GM18519 (cell line): ENCODE results near the gene MEPCE.
"Not testable (repeated sequence)": the region's sequence is repeated elsewhere in the genome, so short reads cannot be mapped to it uniquely, and the experiment has no call there.

Source experiments
- ATAC-seq: cut with Tn5 transposase; IDR thresholded peaks from one replicate; pipeline ENCODE4 v1.9.1; 2021; ENCODE audit warnings: mild to moderate bottlenecking, moderate library complexity; ENCODE audit not compliant: unreplicated experiment, low FRiP score

MEPCE gene, protein sequence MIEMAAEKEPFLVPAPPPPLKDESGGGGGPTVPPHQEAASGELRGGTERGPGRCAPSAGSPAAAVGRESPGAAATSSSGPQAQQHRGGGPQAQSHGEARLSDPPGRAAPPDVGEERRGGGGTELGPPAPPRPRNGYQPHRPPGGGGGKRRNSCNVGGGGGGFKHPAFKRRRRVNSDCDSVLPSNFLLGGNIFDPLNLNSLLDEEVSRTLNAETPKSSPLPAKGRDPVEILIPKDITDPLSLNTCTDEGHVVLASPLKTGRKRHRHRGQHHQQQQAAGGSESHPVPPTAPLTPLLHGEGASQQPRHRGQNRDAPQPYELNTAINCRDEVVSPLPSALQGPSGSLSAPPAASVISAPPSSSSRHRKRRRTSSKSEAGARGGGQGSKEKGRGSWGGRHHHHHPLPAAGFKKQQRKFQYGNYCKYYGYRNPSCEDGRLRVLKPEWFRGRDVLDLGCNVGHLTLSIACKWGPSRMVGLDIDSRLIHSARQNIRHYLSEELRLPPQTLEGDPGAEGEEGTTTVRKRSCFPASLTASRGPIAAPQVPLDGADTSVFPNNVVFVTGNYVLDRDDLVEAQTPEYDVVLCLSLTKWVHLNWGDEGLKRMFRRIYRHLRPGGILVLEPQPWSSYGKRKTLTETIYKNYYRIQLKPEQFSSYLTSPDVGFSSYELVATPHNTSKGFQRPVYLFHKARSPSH

DNA sequence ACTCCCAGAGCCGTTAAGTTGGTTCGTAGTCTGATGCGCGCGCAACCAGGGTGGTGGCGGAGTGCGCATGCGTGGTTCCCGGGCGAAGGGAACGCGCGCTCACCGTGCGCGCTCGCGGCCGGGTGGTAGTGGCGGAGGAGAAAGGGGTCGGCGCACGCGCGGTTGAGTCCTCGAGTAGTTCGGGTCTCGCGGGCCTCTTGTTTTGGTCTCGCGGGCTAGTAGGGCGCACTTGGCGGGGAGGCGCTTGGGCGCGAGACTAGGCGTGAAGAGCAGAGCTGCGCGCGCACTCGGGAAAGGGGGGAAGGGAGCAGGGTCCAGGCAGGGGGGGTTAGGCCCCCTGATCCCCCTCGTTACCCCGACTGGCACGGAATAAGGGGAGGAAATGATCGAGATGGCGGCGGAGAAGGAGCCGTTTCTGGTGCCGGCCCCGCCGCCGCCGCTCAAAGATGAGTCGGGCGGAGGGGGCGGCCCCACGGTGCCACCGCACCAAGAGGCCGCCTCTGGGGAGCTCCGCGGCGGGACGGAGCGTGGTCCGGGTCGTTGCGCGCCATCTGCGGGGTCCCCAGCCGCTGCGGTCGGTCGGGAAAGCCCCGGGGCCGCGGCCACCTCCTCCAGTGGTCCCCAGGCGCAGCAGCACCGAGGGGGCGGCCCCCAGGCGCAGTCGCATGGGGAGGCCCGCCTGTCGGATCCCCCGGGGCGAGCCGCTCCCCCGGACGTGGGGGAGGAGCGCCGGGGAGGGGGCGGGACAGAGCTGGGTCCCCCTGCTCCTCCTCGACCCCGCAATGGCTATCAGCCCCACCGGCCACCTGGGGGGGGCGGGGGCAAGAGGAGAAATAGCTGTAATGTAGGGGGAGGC lies at the start of gene MEPCE:
Gene MEPCE (plus strand): TSS at position 195 of the 856 bp plus-strand sequence. CDS start 188 bp downstream, at position 383.
- peak; percentile 22 for ATAC-seq

DNA sequence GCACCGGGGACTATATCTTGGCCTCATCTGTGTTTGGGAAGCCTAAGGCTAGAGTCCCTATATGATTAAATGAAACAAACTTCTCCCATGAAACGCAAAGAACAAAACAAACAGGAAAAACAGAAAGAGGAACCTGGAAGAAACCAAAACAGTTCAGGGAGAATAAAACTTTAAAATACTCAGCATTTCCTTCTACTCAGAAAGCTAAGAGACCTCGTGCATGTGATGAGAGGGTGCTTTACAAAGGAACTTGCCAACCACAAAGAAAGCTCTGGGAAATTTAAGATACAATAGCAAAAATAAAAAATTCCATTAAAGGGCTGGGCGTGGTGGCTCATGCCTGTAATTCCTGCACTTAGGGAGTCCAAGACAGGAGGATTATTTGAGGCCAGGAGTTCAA lies 49.4 kb upstream of the MEPCE start:
- no peak for ATAC-seq

DNA sequence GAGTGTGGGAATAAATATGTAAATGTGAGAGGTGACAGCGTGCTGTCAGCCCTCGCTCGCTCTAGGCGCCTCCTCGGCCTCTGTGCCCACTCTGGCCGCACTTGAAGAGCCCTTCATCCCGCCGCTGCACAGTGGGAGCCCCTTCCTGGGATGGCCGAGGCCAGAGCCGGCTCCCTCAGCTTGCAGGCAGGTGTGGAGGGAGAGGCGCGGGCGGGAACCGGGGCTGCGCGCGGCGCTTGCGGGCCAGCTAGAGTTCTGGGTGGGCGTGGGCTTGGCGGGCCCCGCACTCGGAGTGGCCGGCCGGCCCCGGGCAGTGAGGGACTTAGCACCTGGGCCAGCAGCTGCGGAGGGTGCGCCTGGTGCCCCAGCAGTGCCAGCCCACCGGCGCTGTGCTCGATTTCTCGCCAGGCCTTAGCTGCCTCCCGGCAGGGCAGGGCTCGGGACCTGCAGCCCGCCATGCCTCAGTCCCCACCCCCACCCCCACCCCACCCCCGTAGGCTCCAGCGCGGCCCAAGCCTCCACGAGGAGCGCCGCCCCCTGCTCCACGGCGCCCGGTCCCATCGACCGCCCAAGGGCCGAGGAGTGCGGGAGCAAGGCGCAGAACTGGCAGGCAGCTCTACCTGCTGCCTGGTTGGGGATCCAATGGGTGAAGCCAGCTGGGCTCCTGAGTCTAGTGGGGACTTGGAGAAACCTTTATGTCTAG lies 47.9 kb upstream of the MEPCE start:
- not testable (repeated sequence) for ATAC-seq

DNA sequence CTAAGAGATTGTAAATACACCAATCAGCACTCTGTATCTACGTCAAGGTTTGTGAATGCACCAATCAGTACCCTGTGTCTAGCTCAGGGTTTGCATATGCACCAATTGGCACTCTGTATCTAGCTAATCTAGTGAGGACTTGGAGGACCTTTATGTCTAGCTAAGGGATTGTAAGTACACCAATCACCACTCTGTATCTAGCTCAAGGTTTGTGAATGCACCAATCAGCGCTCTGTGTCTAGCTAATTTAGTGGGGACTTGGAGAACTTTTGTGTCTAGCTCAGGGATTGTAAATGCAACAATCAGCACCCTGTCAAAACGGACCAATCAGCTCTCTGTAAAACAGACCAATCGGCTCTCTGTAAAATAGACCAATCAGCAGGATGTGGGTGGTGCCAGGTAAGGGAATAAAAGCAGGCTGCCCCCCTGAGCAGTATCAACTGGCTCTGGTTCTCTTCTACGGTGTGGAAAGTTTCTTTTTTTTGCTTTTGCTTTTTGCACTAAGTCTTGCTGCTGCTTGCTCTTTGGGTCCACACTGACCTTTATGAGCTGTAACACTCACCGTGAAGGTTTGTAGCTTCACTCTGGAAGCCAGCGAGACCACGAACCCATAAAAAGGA lies 47.3 kb upstream of the MEPCE start:
- not testable (repeated sequence) for ATAC-seq

DNA sequence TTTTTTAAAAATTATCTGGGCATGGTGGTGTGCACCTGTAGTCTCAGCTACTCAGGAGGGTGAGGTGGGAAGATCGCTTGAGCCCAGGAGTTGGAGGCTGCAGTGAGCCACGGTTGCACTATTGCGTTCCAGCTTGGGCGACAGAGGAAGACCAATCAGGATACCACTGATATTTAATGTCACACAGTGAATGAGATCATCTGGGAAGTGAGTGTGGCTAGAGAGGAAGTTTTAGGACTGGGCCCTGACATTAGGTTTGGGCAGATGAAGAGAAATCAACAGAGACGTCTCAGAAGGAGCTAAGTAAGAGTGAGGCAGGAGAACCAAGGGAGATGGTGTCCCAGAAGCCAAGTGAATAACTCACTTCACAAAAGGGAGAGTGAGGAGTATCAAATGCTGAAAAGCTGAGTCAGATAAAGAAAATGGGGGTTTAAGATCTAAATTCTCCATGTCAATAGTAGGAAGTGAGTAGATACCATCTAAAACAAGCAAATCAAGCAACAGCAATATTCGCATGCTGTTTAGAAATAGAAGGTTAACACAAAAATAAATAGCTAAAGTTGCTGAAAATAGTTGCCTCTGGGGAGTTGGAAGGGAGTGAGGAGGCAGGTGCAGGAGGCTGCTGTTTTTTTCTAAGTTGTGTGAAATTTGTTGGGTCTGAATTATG lies 44.9 kb upstream of the MEPCE start:
- ATAC-seq: no peak

DNA sequence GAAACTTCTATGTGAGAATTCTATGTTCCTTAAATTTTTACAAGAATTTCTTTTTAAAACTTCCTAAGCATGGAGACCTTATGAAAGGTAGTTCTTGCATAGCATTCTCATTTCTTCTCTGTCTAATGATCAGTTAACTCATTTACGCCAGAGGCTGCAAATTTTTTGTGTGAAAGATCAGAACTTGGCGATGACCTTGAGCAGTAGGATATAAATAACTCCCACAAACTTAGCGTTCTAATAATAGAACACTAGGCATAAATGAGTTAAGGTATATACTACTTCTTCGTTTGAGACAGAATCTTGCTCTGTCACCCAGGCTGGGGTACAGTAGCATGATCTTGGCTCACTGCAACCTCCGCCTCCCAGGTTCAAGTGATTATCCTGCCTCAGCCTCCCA lies 42.7 kb upstream of the MEPCE start:
- ATAC-seq: no peak

DNA sequence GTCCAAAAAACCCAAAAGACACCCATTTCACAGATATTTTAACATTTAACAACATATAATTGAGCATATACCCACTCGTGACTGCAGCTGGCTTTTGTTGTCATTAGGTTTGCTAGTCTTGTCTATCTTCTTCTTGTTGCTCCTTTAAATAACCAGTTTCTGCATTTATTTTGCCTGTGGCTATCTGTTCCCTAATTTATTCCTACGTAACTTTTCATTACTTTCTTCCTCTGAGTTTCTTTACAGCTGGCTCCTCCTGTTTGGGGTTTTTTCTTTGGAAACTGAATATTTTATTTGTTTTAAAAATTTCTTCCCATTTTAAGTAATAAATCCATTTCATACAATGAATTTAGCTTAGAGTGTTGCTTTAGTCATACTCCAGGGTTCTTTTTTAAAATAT lies 41.9 kb upstream of the MEPCE start:
- no peak for ATAC-seq

DNA sequence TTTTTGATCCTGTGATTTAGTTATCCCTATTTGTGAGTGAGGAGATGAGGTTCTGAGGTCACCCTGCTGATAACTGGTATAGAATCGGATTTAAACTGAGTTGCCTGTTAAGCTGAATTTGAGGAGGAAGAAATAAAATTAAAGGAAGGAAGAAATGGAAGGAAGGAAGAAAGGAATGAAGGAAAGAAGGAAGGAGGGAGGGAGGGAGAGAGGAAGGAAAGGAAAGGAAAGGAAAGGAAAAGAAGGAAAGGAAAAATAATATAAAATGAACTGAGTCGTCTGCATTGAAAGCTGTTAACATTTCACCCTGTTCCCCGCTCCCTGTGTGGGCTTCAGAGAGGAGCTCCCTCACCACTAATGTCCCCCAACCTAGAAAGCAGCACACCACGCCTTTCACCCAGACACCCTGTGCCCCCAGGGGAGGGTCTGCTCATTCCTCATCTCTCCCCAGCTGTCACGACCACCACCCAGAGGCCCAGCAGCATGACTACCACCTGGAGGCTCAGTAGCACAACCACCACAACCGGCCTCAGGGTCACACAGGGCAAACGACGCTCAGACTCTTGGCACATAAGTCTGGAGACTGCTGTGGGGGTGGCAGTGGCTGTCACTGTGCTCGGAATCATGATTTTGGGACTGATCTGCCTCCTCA lies 40.1 kb upstream of the MEPCE start:
- no peak for ATAC-seq

DNA sequence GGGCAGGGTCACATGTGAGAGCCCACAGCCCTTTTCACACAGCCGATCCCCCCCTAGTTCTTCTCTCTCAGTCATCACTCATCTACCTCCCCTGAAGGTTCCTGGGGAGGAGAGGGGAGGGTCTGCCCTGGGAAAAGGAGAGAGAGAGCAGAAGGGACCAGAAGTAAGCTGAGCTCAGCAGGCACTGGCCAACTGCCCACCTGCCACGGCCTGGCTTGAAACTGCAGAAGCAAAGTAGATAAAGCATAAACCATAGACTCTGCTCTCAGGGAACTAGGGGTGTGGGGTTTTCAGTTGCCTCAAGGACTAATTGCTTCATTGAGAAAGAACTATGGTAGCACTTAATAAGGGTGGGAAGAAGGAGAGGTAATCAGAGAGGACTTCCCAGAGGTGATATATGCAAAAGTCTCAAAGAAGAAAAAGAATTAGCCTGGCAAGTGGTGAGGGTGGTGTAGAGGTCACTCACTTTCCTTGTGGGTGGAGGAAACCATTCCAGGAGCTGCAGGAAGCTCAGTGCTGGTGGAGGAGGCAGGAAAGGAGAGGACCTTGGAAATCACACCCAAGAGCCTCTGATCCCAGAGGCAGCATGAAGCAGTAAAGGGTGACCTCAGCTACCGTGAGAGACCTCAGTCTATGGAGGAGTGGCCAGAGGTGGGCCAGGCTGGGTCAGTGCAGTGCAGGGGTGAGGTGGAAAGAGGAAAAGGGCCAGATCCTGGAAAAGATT lies 39.2 kb upstream of the MEPCE start:
- ATAC-seq: no peak

DNA sequence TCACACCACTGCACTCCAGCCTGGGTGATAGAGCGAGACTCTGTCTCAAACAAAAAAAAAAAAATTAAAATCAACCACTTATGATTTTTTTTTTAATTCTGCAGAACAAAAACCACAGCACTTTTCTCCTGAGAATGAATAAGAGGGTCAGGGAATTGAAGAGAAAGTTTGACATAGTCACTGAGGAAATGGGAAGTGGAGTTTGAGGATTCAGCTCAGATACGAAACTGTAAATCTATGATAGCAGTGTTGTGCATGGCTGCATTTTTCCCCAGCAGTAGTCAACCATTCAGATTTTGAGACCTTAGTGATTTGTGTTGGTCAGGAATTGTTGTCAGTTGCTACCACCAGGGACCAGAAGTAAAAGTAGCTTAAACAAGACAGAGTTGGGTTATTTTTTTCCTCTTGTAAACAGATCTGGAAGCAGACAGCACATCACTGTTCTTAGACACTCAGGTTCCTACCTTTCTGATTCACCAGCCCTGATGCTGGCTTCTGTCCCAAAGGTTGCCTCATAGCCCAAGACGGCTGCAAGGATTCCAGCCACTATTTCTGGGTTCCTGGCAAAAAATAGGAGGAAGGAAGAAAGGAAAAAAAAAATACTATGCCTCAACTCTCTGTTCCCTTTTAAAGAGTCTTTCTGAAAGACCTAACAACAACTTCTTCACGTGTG lies 36.3 kb upstream of the MEPCE start:
- ATAC-seq: no peak

DNA sequence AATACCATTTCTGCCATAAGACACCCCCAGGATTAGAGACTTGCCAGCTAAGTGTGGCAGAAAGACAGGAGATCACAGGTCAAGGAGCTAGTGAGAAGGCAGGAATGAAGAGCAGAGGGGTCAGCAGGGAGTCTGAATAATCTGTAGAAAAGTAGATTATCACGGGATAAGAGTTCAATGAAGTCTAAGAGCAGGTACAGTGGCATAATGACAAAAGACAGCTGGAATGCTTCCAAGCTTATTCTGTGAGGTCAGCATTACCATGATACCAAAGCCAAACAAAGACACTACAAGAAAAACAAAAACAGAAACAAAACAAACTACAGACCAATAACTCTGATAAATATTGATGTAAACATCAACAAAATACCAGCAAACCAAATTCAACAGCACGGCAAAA lies 35.6 kb upstream of the MEPCE start:
- ATAC-seq: no peak

DNA sequence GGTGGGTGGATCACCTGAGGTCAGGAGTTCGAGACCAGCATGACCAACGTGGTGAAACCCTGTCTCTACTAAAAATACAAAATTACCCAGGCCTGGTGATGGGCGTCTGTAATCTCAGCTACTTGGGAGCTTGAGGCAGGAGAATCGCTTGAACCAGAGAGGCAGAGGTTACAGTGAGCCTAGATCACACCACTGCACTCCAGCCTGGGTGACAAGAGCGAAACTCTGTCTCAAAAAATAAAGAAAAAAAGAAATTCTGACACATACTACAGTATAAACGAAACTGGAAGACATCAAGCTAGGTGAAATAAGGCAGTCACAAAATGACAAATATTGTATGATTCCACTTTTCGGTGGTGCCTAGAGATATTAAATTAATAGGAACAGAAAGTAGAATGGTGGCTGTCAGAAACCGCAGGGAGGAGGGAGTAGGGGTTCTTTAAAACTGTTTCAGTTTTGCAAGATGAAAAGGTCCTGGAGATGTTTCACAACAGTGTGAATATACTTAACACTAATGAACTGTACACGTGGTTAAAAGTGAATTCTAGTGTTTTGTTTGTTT lies 33.1 kb upstream of the MEPCE start:
- peak; percentile 89 for ATAC-seq

DNA sequence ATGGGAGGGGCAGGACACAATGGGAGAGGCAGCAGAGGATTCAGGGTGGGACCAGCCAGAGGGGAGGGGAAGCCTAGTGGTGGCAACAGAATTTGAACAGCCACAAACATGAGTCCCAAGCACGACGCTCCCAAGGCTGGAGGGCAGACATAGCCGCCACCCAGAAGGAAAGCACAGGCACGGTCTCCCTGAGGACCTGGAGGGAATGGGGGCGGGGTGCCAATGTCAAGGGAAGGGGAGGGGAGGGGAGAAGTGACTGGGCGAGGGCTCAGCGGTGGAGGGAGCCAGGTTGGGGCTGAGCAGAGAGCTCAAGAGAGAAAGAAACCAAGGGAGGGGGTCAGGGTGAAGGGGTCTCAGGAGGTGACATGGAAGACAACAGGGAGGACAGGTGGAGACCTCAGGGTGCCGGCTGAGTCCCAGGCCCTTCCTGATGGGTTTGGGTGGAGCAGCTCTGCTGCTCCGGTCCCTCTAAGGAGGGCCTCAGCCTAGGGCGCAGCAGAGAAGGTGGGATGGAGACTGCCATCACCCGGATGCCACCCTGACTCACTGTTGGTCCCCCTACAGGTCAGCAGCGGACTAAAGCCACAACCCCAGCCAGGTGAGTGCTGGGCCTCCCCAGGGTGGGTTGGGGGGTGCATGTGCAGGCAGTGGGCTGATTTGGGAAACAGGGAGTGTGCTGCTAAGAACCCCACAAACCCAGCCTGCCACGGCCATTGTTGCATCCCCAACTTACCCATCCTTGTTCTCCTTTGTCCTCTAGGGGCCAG lies 32.1 kb upstream of the MEPCE start:
- ATAC-seq: no peak

DNA sequence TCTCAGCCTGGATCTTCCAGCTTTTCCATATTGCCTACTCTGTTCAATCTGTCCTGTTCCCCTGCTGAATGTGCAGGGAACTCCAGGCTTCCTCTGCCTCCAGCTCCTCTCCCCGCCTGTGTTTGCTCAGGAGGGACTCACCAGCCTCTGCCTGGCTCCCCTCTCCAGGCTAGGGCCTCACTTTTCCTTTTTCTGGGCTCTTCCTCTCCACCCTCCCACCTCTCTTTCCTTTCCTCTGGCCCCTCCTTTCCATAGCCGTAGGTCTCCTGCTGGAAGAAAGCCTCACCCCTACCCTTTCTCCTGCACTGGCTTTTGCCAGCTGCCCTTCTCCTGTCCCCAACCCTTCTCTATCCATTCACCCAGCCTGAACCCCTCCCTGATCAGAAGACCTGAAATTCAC lies 31.4 kb upstream of the MEPCE start:
- no peak for ATAC-seq

DNA sequence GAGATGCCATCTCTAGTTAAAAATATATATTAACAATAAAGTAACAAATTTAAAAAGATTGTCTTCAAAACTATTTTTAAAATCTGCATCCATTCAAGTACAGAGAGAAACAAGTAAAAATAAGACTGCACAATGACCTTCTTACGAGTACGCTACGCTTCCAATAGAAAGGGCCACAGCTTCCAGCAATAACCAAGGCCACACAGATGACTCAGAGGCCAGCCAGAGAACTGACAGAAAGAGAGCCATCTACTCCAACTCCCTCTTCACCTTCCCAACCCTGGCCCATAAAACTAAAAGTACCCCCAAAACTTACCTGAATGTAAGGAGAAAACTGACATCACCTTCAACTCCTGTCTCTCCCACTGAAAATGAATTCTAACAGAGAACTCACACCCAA lies 29.6 kb upstream of the MEPCE start:
- no peak for ATAC-seq

DNA sequence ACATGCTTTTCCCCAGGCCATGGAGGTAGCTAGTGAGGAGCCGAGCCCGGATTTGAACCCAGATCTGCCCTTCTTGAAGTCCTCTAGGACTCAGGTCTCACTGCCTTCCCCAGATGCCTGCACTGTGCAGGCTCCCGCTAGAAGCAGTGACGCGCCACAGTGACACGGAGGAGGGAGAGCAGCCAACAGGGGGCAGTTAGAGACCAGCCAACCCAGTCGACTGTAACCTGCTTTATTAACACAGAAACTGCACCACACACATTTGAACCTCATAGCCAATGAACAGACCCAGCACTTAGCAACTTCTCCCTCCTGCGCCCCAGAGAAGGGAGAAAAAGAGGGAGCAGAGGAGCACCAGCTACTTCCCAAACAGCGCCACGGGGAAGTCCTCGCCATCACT lies 29.0 kb upstream of the MEPCE start:
- no peak for ATAC-seq

DNA sequence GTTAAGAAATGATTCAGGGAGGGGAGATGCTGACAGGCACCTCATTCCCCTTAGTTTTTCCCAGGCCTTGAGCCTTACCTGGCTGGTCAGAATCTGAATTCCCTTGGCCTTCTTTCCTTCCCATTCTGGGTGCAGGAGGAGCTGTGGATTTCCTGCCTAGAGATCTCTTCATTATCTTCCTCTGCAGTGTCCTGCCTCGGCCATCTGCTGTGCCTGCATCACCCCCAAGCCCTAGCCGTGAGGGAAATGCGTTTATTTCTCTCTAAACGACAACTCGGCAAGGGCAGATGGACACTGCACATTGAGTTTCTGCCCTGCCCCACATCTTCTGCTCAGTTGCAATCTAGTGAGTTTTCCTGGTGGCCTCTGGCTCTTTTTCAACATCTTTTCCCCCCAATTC lies 27.8 kb upstream of the MEPCE start:
- no peak for ATAC-seq
